HepG2 (cell line): Measurements from ENCODE around the gene PCA3. TPM values are rescaled to one million over a fixed set of nuclear protein-coding genes. Genes with fewer than 3 reads are reported as not detected.

Source experiments
- ATAC-seq: fragments of 200-7000 bp; cut with Tn5 transposase; 3 replicates; pipeline ENCODE4 v1.9.1; 2020; ENCODE audit warnings: mild to moderate bottlenecking, moderate library complexity
- Bru-seq: library from RNA; stranded (reverse); fragments of 400-500 nt; gene quantifications from one replicate; lab custom pipeline; 2021; lab: Mats Ljungman, UMichigan
- BruChase-seq, 2 experiments: library from RNA; stranded (reverse); fragments of 400-500 nt; gene quantifications; one replicate each; lab custom pipeline; 2021; lab: Mats Ljungman, UMichigan
- BruUV-seq: library from RNA; stranded (reverse); fragments of 400-500 nt; replicated peaks from 2 replicates; lab custom pipeline; 2021; lab: Mats Ljungman, UMichigan
- CTCF ChIA-PET: fragments of 300-600 bp; formaldehyde crosslinking; extraction: SDS; loops from one replicate; lab custom pipeline; 2021; ENCODE audit warnings: low total read pairs, inconsistent platforms, low intra/inter-chr PET ratio; lab: Yijun Ruan, JAX
- POLR2A ChIA-PET: fragments of 350-600 bp; sonication (Branson Sonifier 250); formaldehyde crosslinking; loops from one replicate; lab custom pipeline; 2020; ENCODE audit warnings: antibody characterized with exemption, inconsistent platforms; lab: Yijun Ruan, JAX
- DNase-seq: peaks from one replicate; pipeline ENCODE4 v3.0.0-alpha.2; 2015; ENCODE audit warnings: low spot score
- FAIRE-seq: peaks from 3 replicates; lab custom pipeline; 2011; peaks lifted over from hg19 to GRCh38; lab: Jason Lieb, UNC
- H2AFZ ChIP-seq: one replicate; pipeline ENCODE4 v1.6.1; 2011; ENCODE audit warnings: low read length, inconsistent platforms
- H3K27ac ChIP-seq: fragments of 300-600 bp; 3 replicates; pipeline ENCODE4 v1.8.0; 2011; ENCODE audit warnings: mixed run types, mild to moderate bottlenecking, mixed read lengths, low read length, inconsistent platforms; ENCODE audit not compliant: insufficient read depth; ENCODE audit errors: extremely low read length
- H3K27me3 ChIP-seq, 2 experiments: fragments of 200-600 bp in 1 of 2; 2 replicates in 1 of 2; 3 replicates in 1 of 2; pipeline versions ENCODE4 v1.6.0 to v1.8.0; 2011; ENCODE audit warnings: low read length in 2 of 2, mild to moderate bottlenecking in 2 of 2, moderate library complexity in 2 of 2, inconsistent platforms in 1 of 2; ENCODE audit not compliant: insufficient read depth in 2 of 2, control insufficient read depth in 1 of 2
- H3K36me3 ChIP-seq, 2 experiments: fragments of 200-600 bp in 1 of 2; replicated peaks in 1 of 2; 2 replicates in 1 of 2; 3 replicates in 1 of 2; pipeline versions ENCODE4 v1.5.1 to v1.8.0; 2011; ENCODE audit warnings: low read length in 2 of 2, inconsistent platforms in 1 of 2; ENCODE audit not compliant: insufficient read depth in 2 of 2, control insufficient read depth in 1 of 2
- H3K4me1 ChIP-seq: 2 replicates; pipeline ENCODE4 v1.5.1; 2012; ENCODE audit warnings: low read length, inconsistent platforms; ENCODE audit not compliant: insufficient read depth
- H3K4me2 ChIP-seq: 2 replicates; pipeline ENCODE4 v1.6.0; 2011; ENCODE audit warnings: low read depth, low read length, inconsistent platforms
- H3K4me3 ChIP-seq, 3 experiments: fragments of 200-600 bp in 1 of 3; sonication (generic), shearing (Covaris generic) in 1 of 3; replicated peaks in 1 of 3; 2 replicates each; pipeline ENCODE4 v1.5.1; 2011 to 2016; ENCODE audit warnings: low read length in 3 of 3, inconsistent platforms in 2 of 3, low read depth in 2 of 3, mild to moderate bottlenecking in 2 of 3, control low read depth in 1 of 3, mixed read lengths in 1 of 3; ENCODE audit not compliant: insufficient read depth in 1 of 3
- H3K79me2 ChIP-seq: one replicate; pipeline ENCODE4 v1.6.1; 2011; ENCODE audit warnings: low read length, inconsistent platforms; ENCODE audit not compliant: insufficient read depth
- H3K9ac ChIP-seq: 2 replicates; pipeline ENCODE4 v1.6.0; 2011; ENCODE audit warnings: mild to moderate bottlenecking, low read depth, low read length, inconsistent platforms; ENCODE audit not compliant: insufficient read depth
- H3K9me3 ChIP-seq: 2 replicates; pipeline ENCODE4 v1.5.1; 2012; ENCODE audit warnings: mild to moderate bottlenecking, low read length
- H4K20me1 ChIP-seq: 2 replicates; pipeline ENCODE4 v1.6.0; 2011; ENCODE audit warnings: inconsistent platforms, mild to moderate bottlenecking, low read length, moderate library complexity; ENCODE audit not compliant: insufficient read depth
- CBX2 ChIP-seq, 2 experiments: fragments of 200-600 bp in 1 of 2; sonication (generic); formaldehyde crosslinking in 1 of 2; IDR thresholded peaks; 2 replicates each; pipeline versions ENCODE4 v1.7.0 to v1.8.1; 2018 to 2022; ENCODE audit warnings: low read depth in 2 of 2, low read length in 1 of 2, mild to moderate bottlenecking in 1 of 2, missing genetic modification reagents in 1 of 2
- GTF2F1 ChIP-seq: fragments of 150-350 bp; IDR thresholded peaks from 2 replicates; pipeline ENCODE4 v1.6.1; 2014; ENCODE audit warnings: low read length
- HDAC2 ChIP-seq: sonication (generic); formaldehyde crosslinking; IDR thresholded peaks from 2 replicates; pipeline ENCODE4 v1.4.0; 2020; ENCODE audit warnings: missing genetic modification reagents
- MBD4 ChIP-seq: IDR thresholded peaks from 2 replicates; pipeline ENCODE4 v1.6.1; 2012; ENCODE audit warnings: low read length, inconsistent platforms, borderline replicate concordance
- MIXL1 ChIP-seq: IDR thresholded peaks from 2 replicates; pipeline ENCODE4 v1.6.1; 2016
- PITX1 ChIP-seq: sonication (generic); formaldehyde crosslinking; IDR thresholded peaks from 2 replicates; pipeline ENCODE4 v1.5.1; 2020; ENCODE audit warnings: mild to moderate bottlenecking, missing genetic modification reagents
- ZNF235 ChIP-seq: sonication (generic); formaldehyde crosslinking; IDR thresholded peaks from 2 replicates; pipeline ENCODE4 v1.8.1; 2023; ENCODE audit warnings: mild to moderate bottlenecking, missing genetic modification reagents, borderline replicate concordance
- WGBS: methylation state at CpG from one replicate; pipeline ENCODE4 v1.1.6; 2017; ENCODE audit warnings: low lambda C conversion rate; 5-methylcytosine and 5-hydroxymethylcytosine counted together
- in situ Hi-C: cut with HindIII; loops from 2 replicates; pipeline ENCODE4 v1.10.0; 2017; ENCODE audit warnings: low pct_unique_long_range_greater_than_20kb; ENCODE audit not compliant: extremely low pct_ligation_motif_present
- intact Hi-C: fragments of 100-400 bp; cut with micrococcal nuclease; formaldehyde crosslinking; loops from one replicate; pipeline ENCODE4 v1.10.0; 2022; ENCODE audit not compliant: unreplicated experiment
- long read RNA-seq, 2 experiments: library from RNA in 1 of 2; library from polyadenylated mRNA in 1 of 2; stranded (forward) in 1 of 2; unstranded in 1 of 2; transcript quantifications; one replicate each; pipeline ENCODE4 v2.0.0, GENCODE V29; 2019 to 2022
- polyA minus RNA-seq, 3 experiments: library from RNA; depleted of rRNA, polyadenylated mRNA; stranded (reverse); fragments of >200 nt; gene quantifications; 2 replicates each; pipeline ENCODE4 v1.2.3, GENCODE V29; 2011; ENCODE audit warnings: low replicate concordance in 1 of 3
- polyA plus RNA-seq, 8 experiments: library from polyadenylated mRNA; depleted of rRNA in 3 of 8; stranded (reverse) in 7 of 8; unstranded in 1 of 8; fragments of >200 nt; fragmentation: Illumina TruSeq in 4 of 8; extraction: Trizol in 4 of 8; gene quantifications; 2 replicates each; pipeline versions ENCODE4 v1.2.1 to v1.2.3, GENCODE V29; 2011 to 2016; ENCODE audit warnings: low read depth in 4 of 8, missing spikeins in 1 of 8, mixed read lengths in 1 of 8; ENCODE audit not compliant: insufficient read depth in 1 of 8
- total RNA-seq, 5 experiments: library from RNA; depleted of rRNA; stranded (reverse); fragments of >200 nt; fragmentation: Illumina TruSeq; extraction: Trizol; gene quantifications; 2 replicates each; pipeline ENCODE4 v1.2.3, GENCODE V29; 2016; ENCODE audit warnings: low read depth in 1 of 5
- TF ChIP-seq, protein P1 (sequence below): IDR thresholded peaks from 2 replicates; pipeline ENCODE4 v1.6.1; 2016; ENCODE audit warnings: missing compliant biosample characterization, missing genetic modification reagents, borderline replicate concordance
- TF ChIP-seq, protein P2 (sequence below): sonication (generic); formaldehyde crosslinking; IDR thresholded peaks from 2 replicates; pipeline ENCODE4 v1.8.0; 2022; ENCODE audit warnings: mild to moderate bottlenecking, missing genetic modification reagents, borderline replicate concordance

The PCA3 gene
- not detected in 2 replicates for total RNA-seq (2016; rRNA removed; fragmentation: Illumina TruSeq; extraction: Trizol)
- not detected in 2 replicates for total RNA-seq (2016; cell fraction: cytosol; rRNA removed; fragmentation: Illumina TruSeq; extraction: Trizol; ENCODE audit: low read depth)
- not detected in 2 replicates for total RNA-seq (2016; cell fraction: insoluble cytoplasmic fraction; rRNA removed; fragmentation: Illumina TruSeq; extraction: Trizol)
- not detected in 2 replicates for total RNA-seq (2016; cell fraction: membrane; rRNA removed; fragmentation: Illumina TruSeq; extraction: Trizol)
- total RNA-seq (2016; cell fraction: nucleus; rRNA removed; fragmentation: Illumina TruSeq; extraction: Trizol): not detected in 2 replicates
- not detected in 2 replicates for polyA plus RNA-seq (2011; rRNA removed)
- not detected in 2 replicates for polyA plus RNA-seq (2011; cell fraction: cytosol; rRNA removed)
- not detected in 2 replicates for polyA plus RNA-seq (2011; cell fraction: nucleus; rRNA removed)
- polyA plus RNA-seq (2012): not detected in 2 replicates
- polyA plus RNA-seq (2016; cell fraction: cytosol; fragmentation: Illumina TruSeq; extraction: Trizol; ENCODE audit: low read depth): not detected in 2 replicates
- polyA plus RNA-seq (2016; cell fraction: insoluble cytoplasmic fraction; fragmentation: Illumina TruSeq; extraction: Trizol; ENCODE audit: low read depth): not detected in 2 replicates
- not detected in 2 replicates for polyA plus RNA-seq (2016; cell fraction: membrane; fragmentation: Illumina TruSeq; extraction: Trizol; ENCODE audit: low read depth)
- not detected in 2 replicates for polyA plus RNA-seq (2016; cell fraction: nucleus; fragmentation: Illumina TruSeq; extraction: Trizol; ENCODE audit: insufficient read depth, low read depth)
- not detected in 2 replicates for polyA minus RNA-seq (2011; rRNA and poly(A)+ RNA removed; ENCODE audit: low replicate concordance)
- not detected in 2 replicates for polyA minus RNA-seq (2011; cell fraction: cytosol; rRNA and poly(A)+ RNA removed)
- polyA minus RNA-seq (2011; cell fraction: nucleus; rRNA and poly(A)+ RNA removed): not detected in 2 replicates
- not detected for Bru-seq, nascent RNA
- BruChase-seq, experiment 1, labeled RNA remaining after a 6-hour chase: not detected
- not detected for BruChase-seq, experiment 2, labeled RNA remaining after a 2-hour chase
- long read RNA-seq, experiment 1: 0 reads
- long read RNA-seq, experiment 2: 0 reads

DNA sequence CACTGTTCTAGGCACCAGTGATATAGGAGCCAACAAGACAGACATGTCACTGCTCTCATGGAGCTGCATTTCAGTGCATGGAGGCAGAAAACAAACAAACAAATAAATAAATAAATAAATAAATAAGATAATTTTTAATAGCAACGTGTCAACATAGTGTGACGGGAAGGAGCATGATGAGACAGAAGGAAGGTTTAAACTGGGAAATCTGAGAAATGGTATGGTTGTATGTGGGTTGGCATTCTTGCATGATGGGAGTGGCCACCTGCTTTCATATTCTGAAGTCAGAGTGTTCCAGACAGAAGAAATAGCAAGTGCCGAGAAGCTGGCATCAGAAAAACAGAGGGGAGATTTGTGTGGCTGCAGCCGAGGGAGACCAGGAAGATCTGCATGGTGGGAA, at the start of gene PCA3:
Gene PCA3 (plus strand): TSS at position 301 of the 400 bp plus-strand sequence.
- no peak for ATAC-seq
- ChIA-PET CTCF (no interaction called here), POLR2A (no interaction called here)
- Histone ChIP-seq H3K27me3 (no peaks in the 10 kb centered on the region), H2AFZ (no peak within 1 kb of the TSS), H4K20me1 (no peaks in the 10 kb centered on the region), H3K4me1 (no peaks in the 10 kb centered on the region), H3K4me3 (no peak within 1 kb of the TSS), H3K9me3 (no peaks in the 10 kb centered on the region), H3K36me3 (no peaks in the 10 kb centered on the region), H3K9ac (no peak within 1 kb of the TSS), H3K27ac (no peak within 1 kb of the TSS), H3K79me2 (no peaks in the 10 kb centered on the region), H3K4me2 (no peak within 1 kb of the TSS)
- in situ Hi-C loops: no loop called here
- no peak for TF ChIP-seq PITX1 (CRISPR knock-in tag)
- TF ChIP-seq MIXL1: no peak
- TF ChIP-seq, protein P1, sequence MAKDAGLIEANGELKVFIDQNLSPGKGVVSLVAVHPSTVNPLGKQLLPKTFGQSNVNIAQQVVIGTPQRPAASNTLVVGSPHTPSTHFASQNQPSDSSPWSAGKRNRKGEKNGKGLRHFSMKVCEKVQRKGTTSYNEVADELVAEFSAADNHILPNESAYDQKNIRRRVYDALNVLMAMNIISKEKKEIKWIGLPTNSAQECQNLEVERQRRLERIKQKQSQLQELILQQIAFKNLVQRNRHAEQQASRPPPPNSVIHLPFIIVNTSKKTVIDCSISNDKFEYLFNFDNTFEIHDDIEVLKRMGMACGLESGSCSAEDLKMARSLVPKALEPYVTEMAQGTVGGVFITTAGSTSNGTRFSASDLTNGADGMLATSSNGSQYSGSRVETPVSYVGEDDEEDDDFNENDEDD (CRISPR knock-in tag): no peak
- no peak for TF ChIP-seq GTF2F1
- no peak for TF ChIP-seq ZNF235
- TF ChIP-seq MBD4: no peak
- TF ChIP-seq CBX2 (IDR thresholded peaks at IDR 0.05; ENCODE audit: low read depth, low read length): no peak
- TF ChIP-seq CBX2 (CRISPR knock-in tag; IDR thresholded peaks at IDR 0.05; ENCODE audit: low read depth): no peak
- TF ChIP-seq, protein P2, sequence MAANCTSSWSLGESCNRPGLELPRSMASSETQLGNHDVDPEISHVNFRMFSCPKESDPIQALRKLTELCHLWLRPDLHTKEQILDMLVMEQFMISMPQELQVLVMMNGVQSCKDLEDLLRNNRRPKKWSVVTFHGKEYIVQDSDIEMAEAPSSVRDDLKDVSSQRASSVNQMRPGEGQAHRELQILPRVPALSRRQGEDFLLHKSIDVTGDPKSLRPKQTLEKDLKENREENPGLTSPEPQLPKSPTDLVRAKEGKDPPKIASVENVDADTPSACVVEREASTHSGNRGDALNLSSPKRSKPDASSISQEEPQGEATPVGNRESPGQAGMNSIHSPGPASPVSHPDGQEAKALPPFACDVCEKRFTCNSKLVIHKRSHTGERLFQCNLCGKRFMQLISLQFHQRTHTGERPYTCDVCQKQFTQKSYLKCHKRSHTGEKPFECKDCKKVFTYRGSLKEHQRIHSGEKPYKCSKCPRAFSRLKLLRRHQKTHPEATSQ: no peak
- no peak for TF ChIP-seq HDAC2
- no peak for DNase-seq
- FAIRE-seq: no peak
- no TSS peak for BruUV-seq
- 54% methylated on average over 4 of the region's 4 CpGs for WGBS
- intact Hi-C loops: no loop called here
